ENCODE measurements around the gene SEMA7A. TPM values are rescaled to one million over a fixed set of nuclear protein-coding genes. Genes with fewer than 3 reads are reported as not detected.

SEMA7A gene
- polyA plus RNA-seq, 1 of the 3 experiments (the other 2 are of a cell fraction), result 1.3 TPM

GRCh38 chr15:74376825-74377581 is 56.8 kb downstream of the SEMA7A start:
- H3K4me3 ChIP-seq (ENCODE audit: low read depth in 2 of 2, low read length in 1 of 2), result no peak overlapping the region
- TF ChIP-seq PBX3 (IDR thresholded peaks at IDR 0.05) (no peak), MEF2A (IDR thresholded peaks at IDR 0.05; ENCODE audit: borderline replicate concordance, low read depth) (no peak), GABPA (IDR thresholded peaks at IDR 0.05; ENCODE audit: low read depth) (no peak), TAF1 (IDR thresholded peaks at IDR 0.05; ENCODE audit: borderline replicate concordance, low read depth, low read length) (no peak), CHD2 (IDR thresholded peaks at IDR 0.05; ENCODE audit: low read length, partially characterized antibody) (no peak), EP300 (IDR thresholded peaks at IDR 0.05; ENCODE audit: borderline replicate concordance in 1 of 2, low read depth in 1 of 2, low read length in 1 of 2) (no peak), SIN3A (IDR thresholded peaks at IDR 0.05; ENCODE audit: borderline replicate concordance, low read depth, low read length) (no peak), JUND (IDR thresholded peaks at IDR 0.05) (no peak), MAX (IDR thresholded peaks at IDR 0.05; ENCODE audit: low read depth) (no peak), REST (IDR thresholded peaks at IDR 0.05; ENCODE audit: low read depth, low read length) (no peak), RFX5 (IDR thresholded peaks at IDR 0.05; ENCODE audit: low read length) (no peak), ELF1 (IDR thresholded peaks at IDR 0.05) (no peak), IRF3 (IDR thresholded peaks at IDR 0.05; ENCODE audit: low read depth, low read length) (no peak), NFIC (IDR thresholded peaks at IDR 0.05; ENCODE audit: borderline replicate concordance) (no peak), FOXM1 (IDR thresholded peaks at IDR 0.05; ENCODE audit: low read depth) (no peak), CTCF (IDR thresholded peaks at IDR 0.05) (no peak), EZH2phosphoT487 (IDR thresholded peaks at IDR 0.05; ENCODE audit: borderline replicate concordance, low read depth) (no peak), FOSL2 (IDR thresholded peaks at IDR 0.05; ENCODE audit: borderline replicate concordance, low read depth) (no peak), POLR2AphosphoS5 (IDR thresholded peaks at IDR 0.05; ENCODE audit: low read depth, low read length) (no peak)
- DNase-seq, result no peak
- CTCF ChIA-PET, result interaction anchor here (0.8 to 23.8 kb wide), 12 partner anchors 8 to 394 kb away, joined by 3 to 779 read pairs (median 6); partner anchors contain the start of genes SEMA7A and UBL7
- no peak overlapping the region for H3K27ac ChIP-seq (ENCODE audit: low read depth in 2 of 2, low read length in 1 of 2)
- H3K79me2 ChIP-seq (ENCODE audit: insufficient read depth), result no peaks in the 10 kb centered on the region
- POLR2A ChIA-PET, result no interaction called here
- 94% methylated on average over 2 of the region's 6 CpGs for WGBS (ENCODE audit: low lambda C conversion rate)
- H3K9me3 ChIP-seq, result no peaks in the 10 kb centered on the region
- H3K4me2 ChIP-seq, result no peak overlapping the region
- H2AFZ ChIP-seq (ENCODE audit: low read depth), result no peak overlapping the region
- peaks cover 0 to 12% of the 10 kb centered on the region in 2 experiments; a peak in 1 of 4 replicates for H3K4me1 ChIP-seq (ENCODE audit: control insufficient read depth in 1 of 2, insufficient read depth in 2 of 2, low read depth in 1 of 2, low read length in 1 of 2)
- H3K9ac ChIP-seq, result no peak overlapping the region
- peaks cover 10% of the 10 kb centered on the region for H3K27me3 ChIP-seq (ENCODE audit: insufficient read depth)
- H3F3A ChIP-seq (replicated peaks; ENCODE audit: insufficient read depth), result no peaks in the 10 kb centered on the region
- H3K9me2 ChIP-seq, result no peaks in the 10 kb centered on the region
- no peaks in the 10 kb centered on the region for H4K20me1 ChIP-seq (ENCODE audit: insufficient read depth)
- H3K36me3 ChIP-seq (replicated peaks in 1 of 2; ENCODE audit: control insufficient read depth in 1 of 2, insufficient read depth in 2 of 2, low read length in 1 of 2), result no peaks in the 10 kb centered on the region
